Right lobe of liver (tissue), 6 donors: Measurements from ENCODE around the gene TMEM158. TPM values are rescaled to one million over a fixed set of nuclear protein-coding genes. Genes with fewer than 3 reads are reported as not detected.

Source experiments
- ATAC-seq, 4 donors: fragments of 200-7000 bp; cut with Tn5 transposase; one replicate each; pipeline ENCODE4 v1.9.1; 2020; ENCODE audit warnings: mild to moderate bottlenecking in 4 of 4, moderate library complexity in 4 of 4
- DNase-seq, 3 donors: peaks; one replicate each; pipeline ENCODE4 v3.0.0-alpha.2; 2020
- H3K27ac ChIP-seq, 3 donors: fragments of 200-600 bp; one replicate each; pipeline ENCODE4 v1.8.0; 2022
- H3K27me3 ChIP-seq, 2 donors: fragments of 200-600 bp; one replicate each; pipeline ENCODE4 v1.8.0; 2022
- H3K36me3 ChIP-seq, 4 donors: fragments of 200-600 bp; sonication (generic) in 1 of 4; one replicate each; pipeline versions ENCODE4 v1.5.1 to v1.8.0; 2017 to 2022; ENCODE audit warnings: control low read depth in 1 of 4
- H3K4me1 ChIP-seq, 4 donors: fragments of 200-600 bp; sonication (generic) in 1 of 4; one replicate each; pipeline versions ENCODE4 v1.5.1 to v1.8.0; 2017 to 2022; ENCODE audit warnings: control low read depth in 1 of 4
- H3K4me3 ChIP-seq, 3 donors: fragments of 200-600 bp; one replicate each; pipeline ENCODE4 v1.8.0; 2022
- H3K9me3 ChIP-seq, 4 donors: fragments of 200-600 bp; sonication (generic) in 1 of 4; one replicate each; pipeline versions ENCODE4 v1.5.1 to v1.8.0; 2017 to 2022; ENCODE audit warnings: control low read depth in 1 of 4
- POLR2A ChIP-seq: fragments of 450-650 bp; IDR thresholded peaks from one replicate; pipeline ENCODE4 v1.6.1; 2017; ENCODE audit warnings: antibody characterized with exemption, mild to moderate bottlenecking
- WGBS: methylation state at CpG from one replicate; pipeline ENCODE4 v1.1.6; 2018; ENCODE audit warnings: low coverage, low lambda C conversion rate; ENCODE audit not compliant: insufficient coverage; ENCODE audit errors: missing lambda C conversion rate; 5-methylcytosine and 5-hydroxymethylcytosine counted together
- intact Hi-C, 2 donors: fragments of 100-400 bp; cut with DNase I; formaldehyde crosslinking; loops; one replicate each; pipeline versions ENCODE4 v1.11.2 to v1.14.1; 2022
- small RNA-seq, 2 experiments: library from RNA; depleted of rRNA; stranded (forward); fragments of <200 nt; gene quantifications; one replicate each; pipeline ENCODE3, GENCODE V24; 2016
- total RNA-seq, 6 experiments: library from RNA; depleted of rRNA in 2 of 6; stranded (reverse); fragments of >200 nt in 2 of 6; fragmentation: NEBNext Ultra II Directional in 3 of 6; extraction: Animal tissue kit (Norgen Biotek cat#: 25700) in 3 of 6; gene quantifications; one replicate each; pipeline versions ENCODE4 v1.1.0 to v1.2.4, GENCODE V29; 2016 to 2023
- TF ChIP-seq, protein P1 (sequence below), 4 donors: fragments of 200-600 bp in 3 of 4; fragments of 450-650 bp in 1 of 4; IDR thresholded peaks; one replicate each; pipeline versions ENCODE4 v1.5.1 to v1.8.0; 2016 to 2022; ENCODE audit warnings: antibody characterized with exemption in 4 of 4, mild to moderate bottlenecking in 2 of 4
- donor health status: DM: no; HTN: yes; CAD: no.
- donor health status: DM: no; HTN: no; CAD: no.
- donor health status: DM: no; HTN: no; CAD: no.
- donor health status: DM: no; HTN: yes; CAD: no.
- donor health status: DM: no; HTN: yes; CAD: no.

The TMEM158 gene
- total RNA-seq, 6 experiments from 2014 or later = 0.21 to 1.0 (median 0.57) TPM; not detected in 2

DNA sequence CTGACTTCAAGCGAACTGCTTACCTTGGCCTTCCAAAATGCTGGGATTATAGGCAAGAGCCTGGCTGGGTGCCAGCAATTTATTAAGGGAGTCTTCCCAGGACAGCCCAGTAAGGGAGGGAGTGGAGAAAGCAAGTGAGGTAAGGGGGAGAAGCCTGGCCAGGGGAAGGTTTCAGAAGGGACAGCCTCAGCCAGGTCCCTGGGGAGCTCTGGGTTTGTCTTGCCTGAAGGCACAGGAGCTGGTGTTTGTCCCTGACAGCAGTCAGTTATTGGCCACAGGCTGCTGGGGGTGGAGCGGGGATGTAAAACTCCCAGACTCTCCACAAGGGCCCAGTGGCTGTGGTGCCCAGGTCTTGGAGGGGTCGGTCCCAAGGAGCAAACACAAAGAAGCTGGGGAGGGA, 46.9 kb downstream of the TMEM158 start:
- H3K9me3 ChIP-seq = no peaks in the 10 kb centered on the region
- DNase-seq = no peak
- TF ChIP-seq, protein P1, sequence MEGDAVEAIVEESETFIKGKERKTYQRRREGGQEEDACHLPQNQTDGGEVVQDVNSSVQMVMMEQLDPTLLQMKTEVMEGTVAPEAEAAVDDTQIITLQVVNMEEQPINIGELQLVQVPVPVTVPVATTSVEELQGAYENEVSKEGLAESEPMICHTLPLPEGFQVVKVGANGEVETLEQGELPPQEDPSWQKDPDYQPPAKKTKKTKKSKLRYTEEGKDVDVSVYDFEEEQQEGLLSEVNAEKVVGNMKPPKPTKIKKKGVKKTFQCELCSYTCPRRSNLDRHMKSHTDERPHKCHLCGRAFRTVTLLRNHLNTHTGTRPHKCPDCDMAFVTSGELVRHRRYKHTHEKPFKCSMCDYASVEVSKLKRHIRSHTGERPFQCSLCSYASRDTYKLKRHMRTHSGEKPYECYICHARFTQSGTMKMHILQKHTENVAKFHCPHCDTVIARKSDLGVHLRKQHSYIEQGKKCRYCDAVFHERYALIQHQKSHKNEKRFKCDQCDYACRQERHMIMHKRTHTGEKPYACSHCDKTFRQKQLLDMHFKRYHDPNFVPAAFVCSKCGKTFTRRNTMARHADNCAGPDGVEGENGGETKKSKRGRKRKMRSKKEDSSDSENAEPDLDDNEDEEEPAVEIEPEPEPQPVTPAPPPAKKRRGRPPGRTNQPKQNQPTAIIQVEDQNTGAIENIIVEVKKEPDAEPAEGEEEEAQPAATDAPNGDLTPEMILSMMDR (IDR thresholded peaks at IDR 0.05) = no peak
- no peak for TF ChIP-seq POLR2A
- intact Hi-C loops = no loop called here
- no peaks in the 10 kb centered on the region for H3K4me1 ChIP-seq
- 60% methylated on average over 1 of the region's 3 CpGs for WGBS
- ATAC-seq = no peak
- no peak overlapping the region for H3K4me3 ChIP-seq
- no peaks in the 10 kb centered on the region for H3K27me3 ChIP-seq
- H3K36me3 ChIP-seq = no peaks in the 10 kb centered on the region
- no peak overlapping the region for H3K27ac ChIP-seq

DNA sequence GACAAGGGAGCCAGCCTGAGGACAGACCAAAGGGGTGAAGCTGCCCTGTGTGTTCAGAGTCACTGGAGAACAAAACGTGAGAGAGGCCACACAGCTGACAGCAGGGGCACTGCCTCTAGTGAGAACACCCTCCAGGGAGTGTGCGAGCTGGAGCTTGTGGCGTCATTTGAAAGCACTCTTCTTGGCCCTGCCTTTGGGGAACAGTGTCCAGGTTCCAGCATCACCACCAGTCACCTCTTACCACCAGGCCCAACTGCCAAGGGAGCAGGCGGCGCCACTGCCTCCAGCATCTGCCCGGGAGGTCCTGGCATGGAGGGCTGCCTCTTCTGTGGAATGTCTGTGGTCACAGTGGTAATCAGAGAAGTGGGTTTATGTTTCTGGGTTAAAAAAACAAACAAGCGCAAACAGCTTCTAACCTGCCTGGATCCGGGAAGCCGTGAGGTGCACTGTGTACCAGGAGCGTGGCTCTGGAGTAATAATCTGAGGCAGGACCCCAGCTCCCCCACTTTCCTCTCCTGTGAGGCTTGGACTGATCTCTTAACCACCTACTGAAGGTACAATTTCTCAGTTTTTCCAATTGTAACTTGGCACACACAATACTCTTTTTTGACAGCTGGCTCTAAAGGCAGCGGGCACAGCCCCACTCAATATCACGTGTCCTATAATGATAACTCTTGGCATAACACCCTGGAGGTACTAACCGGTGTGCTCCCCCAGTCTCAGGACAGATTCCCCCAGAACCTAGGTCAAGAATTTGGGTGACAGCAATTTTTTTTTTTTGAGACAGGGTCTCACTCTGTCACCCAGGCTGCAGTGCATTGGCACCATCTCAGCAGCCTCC, 47.7 kb downstream of the TMEM158 start:
- intact Hi-C loops = no loop called here
- Histone ChIP-seq H3K27me3 (no peaks in the 10 kb centered on the region), H3K4me1 (no peaks in the 10 kb centered on the region), H3K4me3 (no peak overlapping the region), H3K9me3 (no peaks in the 10 kb centered on the region), H3K36me3 (no peaks in the 10 kb centered on the region), H3K27ac (no peak overlapping the region)
- ATAC-seq (peak in 1 of 4 donors; percentile 19), DNase-seq (no peak)
- WGBS = 68% methylated on average over 5 of the region's 13 CpGs
- no peak for TF ChIP-seq POLR2A
- TF ChIP-seq, protein P1 (IDR thresholded peaks at IDR 0.05) = no peak

DNA sequence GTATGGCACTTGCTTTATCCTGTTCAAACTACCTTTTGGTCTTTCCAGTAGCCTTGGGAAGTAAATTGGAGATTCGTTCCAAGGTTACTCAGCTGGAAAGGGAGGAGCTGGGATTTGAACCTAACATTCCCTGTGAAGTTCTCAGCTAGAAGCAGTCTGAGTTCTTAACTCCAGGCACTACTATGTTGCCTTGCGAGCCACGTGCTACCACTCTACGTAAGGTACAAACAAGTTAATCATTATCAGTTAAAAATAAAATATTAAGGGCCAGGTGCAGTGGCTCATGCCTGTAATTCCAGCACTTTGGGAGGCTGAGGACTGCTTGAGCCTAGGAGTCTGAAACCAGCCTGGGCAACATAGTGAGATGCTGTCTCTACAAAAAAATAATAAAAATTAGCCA, 49.2 kb downstream of the TMEM158 start:
- DNase-seq (no peak), ATAC-seq (no peak)
- Histone ChIP-seq H3K36me3 (no peaks in the 10 kb centered on the region), H3K4me1 (no peaks in the 10 kb centered on the region), H3K27me3 (no peaks in the 10 kb centered on the region), H3K4me3 (no peak overlapping the region), H3K27ac (no peak overlapping the region), H3K9me3 (no peaks in the 10 kb centered on the region)
- 28% methylated on average over 4 of the region's 4 CpGs for WGBS
- intact Hi-C loops = no loop called here
- no peak for TF ChIP-seq POLR2A
- TF ChIP-seq, protein P1 (IDR thresholded peaks at IDR 0.05) = no peak

Small RNA genes lying within 50 kb of the gene (small RNA-seq; reads per million reads assigned to genes)
- gene RF00012 = 0 reads per million in 2 experiments

Other genes starting within 250 kb of the TMEM158 start
- 10 to 100 TPM; 14.4 to 22.1 (median 19.6) TPM for gene CLEC3B, start 200.0 kb downstream of the TMEM158 start, total RNA-seq
- 1 to 10 TPM in 1 of 6 experiments, under 1 TPM in 5; 0.31 to 2.7 (median 0.83) TPM for gene CDCP1, start 79.9 kb downstream of the TMEM158 start, total RNA-seq
- 10 to 100 TPM; 12.0 to 18.6 (median 14.4) TPM for gene LARS2, start 162.3 kb upstream of the TMEM158 start, total RNA-seq